Islet precursor cell (in vitro differentiated cells): Measurements from ENCODE around the gene COPE.
"Not testable (repeated sequence)": the region's sequence is repeated elsewhere in the genome, so short reads cannot be mapped to it uniquely, and the experiment has no call there.

Experiments used
- DNase-seq: peaks from one replicate; pipeline ENCODE4 v3.0.0-alpha.2; 2018

The COPE gene

GRCh38 chr19:18908917-18909619, 10.1 kb downstream of the COPE start:
- DNase-seq, result peak; percentile 38

DNA sequence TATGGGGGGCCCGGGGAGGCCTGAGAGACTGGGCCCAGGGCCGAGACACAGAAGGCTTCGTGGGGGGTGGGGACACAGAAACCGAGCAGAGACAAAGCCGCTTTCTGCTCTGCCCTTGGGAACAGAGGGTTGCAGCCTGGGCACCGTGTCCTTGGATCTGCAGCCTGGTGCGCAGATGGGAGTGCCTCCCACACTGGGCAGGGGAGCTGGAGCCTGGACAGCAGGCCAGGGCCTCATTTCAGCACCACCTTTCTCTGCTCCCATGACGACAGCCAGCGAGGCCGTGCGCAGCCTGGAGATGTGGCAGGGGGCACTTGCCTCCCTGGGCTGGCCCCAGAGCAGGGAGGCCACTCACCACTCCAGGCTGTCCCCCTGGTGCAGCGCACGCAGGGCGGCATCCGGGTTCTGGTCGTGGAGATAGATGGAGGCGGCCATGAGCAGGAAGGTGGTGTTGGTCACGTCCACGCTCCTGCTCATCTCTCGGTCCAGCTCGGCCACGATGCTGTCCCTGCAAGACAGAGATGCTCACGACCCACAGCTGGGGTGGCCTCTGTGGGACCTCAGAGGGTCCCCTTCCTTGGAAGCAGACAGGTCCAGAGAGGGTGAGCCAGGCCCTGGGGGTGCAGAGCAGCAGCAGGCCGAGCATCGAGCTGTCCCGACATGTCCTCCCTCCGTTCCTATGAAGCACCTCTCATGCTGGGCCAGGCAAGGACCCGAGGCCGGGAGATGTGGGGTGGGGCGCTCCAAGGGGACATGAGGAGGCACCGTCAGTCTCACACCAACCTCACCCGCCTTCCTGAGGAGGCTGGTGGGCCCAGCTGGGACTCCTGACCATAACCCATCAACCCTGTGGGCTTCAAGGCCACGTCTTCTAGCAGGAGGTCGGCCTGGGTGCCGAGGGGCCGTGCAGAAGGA, 12.3 kb downstream of the COPE start:
- DNase-seq, result peak; percentile 51

GRCh38 chr19:18905513-18906236, 13.5 kb downstream of the COPE start:
- DNase-seq, result peak; percentile 43

GRCh38 chr19:18905058-18905456, 14.1 kb downstream of the COPE start:
- DNase-seq, result peak; percentile 47

DNA sequence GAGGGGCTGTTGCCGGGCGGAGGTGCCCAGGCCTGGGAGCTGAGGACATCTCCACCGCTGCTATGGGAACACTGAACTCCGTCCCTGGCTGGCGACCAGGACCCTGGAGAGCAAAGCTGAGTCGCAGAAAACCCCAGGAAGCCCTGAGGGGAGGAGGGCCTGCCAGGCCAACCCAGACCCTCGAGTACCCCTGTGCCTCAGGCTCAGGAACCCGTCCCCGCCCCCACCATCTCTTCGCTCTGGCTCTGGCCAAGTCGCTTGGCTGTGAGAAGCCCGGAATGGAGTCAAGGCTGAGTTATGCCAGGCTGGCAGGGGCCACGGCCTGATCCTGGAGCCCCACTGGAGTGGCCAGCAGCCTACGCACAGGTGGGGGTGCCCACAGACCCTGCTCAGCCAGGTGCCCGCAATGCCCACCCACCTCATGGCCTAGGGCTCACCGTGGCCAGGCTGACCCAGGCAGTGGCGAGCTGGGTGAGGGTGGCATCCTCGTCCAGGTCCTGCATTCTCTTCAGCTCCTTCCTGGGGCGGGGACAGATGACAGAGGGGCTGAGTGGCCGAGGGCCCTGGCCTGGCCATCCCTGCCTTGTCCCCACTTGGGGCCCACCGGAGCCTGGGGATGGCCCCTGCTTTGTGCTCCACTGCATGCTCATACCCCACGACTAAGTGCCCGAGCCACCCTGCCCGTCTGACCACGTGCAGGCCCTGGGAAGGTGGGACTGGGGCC, 14.7 kb downstream of the COPE start:
- peak; percentile 52 for DNase-seq

DNA sequence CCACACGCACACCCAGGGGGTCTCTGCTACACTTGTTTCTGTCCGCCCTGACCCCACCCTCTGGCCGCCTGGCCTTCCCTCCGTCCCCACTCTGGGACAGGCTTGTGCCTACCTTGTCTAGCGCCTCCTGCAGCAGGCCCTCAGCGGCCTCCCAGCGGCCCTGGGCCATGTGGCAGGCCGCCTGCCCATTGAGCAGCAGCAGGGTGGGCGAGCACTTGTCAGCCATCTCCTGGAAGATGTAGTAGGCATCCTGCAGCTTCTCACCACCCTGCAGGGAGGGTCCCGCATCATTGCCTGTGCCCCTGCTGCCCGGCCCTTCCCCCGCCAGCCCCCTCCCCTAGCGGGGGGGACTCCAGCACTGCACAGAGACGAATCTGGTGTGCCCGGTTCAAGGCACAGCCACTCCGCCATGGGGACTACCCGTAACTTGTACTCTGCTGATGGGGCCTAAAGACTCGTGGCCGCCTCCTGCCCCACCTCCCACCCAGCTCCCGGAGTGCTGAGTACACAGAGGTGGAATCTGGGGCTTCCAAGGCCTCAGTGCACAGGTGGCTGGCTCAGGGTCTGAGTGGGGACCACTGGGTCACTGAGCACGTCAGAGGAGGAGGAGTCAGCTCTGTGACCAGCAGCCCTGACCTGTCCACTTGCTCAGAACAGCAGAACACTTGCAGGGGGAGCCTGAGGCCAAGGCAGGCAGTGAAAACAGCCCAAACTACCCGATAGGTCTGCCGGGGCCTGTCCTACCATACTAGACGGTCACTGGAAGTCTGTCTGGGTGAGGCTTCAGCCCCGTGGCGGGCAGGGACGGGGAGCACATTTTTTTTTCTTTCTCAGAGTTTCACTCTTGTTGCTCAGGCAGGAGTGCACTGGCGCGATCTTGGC, 15.8 kb downstream of the COPE start:
- no peak for DNase-seq

DNA sequence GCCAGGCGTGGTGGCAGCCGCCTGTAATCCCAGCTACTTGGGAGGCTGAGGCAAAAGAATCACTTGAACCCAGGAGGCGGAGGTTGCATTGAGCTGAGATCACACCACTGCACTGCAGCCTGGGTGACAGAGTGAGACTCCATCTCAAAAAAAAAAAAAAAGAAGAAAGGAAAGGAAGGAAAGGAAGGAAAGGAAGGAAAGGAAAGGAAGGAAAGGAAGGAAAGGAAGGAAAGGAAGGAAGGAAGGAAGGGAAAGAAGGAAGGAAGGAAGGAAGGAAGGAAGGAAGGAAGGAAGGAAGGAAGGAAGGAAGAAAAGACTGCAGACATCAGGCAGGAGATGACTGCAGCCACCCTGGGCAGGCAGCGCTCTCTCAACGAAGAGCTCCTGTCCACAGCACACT, 16.7 kb downstream of the COPE start:
- not testable (repeated sequence) for DNase-seq

- no peak for DNase-seq
These were observed 17.7 kb downstream of the COPE start for GRCh38 chr19:18901491-18901890.

GRCh38 chr19:18900700-18901481, 18.3 kb downstream of the COPE start:
- no peak for DNase-seq

- no peak for DNase-seq
These were observed 19.3 kb downstream of the COPE start for GRCh38 chr19:18899624-18900560.

DNA sequence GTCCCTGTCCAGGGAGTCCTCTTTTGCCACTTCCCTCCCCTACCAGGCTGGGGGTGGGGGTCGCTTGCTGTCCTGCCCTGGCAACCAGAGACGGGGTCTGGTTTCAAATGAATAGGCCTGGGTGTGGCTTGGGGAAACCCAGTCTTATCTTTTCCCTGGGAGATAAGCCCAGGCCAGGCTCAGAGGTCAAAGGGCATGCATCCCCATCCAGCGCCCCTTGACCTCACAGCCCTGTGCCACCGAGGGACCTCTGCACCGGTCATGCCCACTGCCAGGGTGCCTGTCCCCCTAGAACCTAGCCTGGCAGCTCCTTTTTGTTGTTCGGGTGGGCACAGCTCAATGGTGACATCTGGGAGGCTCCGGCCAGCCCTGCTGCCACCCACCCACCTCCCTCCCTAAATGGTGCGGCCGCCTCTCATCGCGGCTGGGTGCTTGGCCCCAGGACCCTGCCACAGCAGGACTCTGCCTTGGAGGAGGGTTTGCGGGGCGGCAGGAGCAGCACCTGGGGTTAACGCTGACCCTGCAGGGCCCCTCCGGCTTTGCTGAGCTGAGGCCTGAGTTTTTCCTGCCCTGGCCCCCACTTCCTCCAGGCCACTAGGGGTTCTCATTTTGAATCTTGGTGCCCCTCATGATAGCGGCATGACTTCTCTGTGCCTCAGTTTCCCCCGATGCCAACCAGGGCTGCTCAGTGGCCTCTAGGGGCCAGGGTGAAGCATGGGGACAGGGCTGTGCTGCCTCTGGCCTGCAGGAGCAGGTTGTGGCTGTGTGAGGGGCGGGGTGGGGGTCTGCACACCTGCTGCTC, 20.4 kb downstream of the COPE start:
- DNase-seq, result no peak

DNA sequence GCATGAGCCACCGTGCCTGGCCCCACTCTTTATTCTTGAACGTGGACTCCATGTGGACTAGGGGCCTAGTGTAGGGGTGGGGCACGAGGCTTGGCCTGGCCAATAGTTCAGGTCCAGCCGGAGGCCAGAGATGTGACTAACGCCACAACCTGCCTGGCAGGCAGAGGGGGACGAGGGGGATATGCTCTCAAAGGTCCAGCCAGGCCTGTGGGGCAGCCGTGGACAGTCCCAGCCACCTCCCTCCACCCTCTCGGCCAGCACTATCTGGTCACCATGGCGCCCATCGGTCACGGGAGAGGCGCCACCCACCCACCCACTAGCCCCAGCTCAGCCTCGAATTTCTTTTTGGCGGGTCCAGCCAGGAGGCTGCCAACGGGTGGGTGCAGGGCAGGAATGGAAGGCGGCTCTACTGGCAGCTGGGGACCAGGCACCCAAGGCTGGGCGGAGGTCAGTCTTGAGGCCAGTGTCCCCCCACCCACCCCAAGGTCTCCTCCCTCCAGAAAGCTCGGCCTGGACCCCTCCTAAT, 21.0 kb downstream of the COPE start:
- no peak for DNase-seq

DNA sequence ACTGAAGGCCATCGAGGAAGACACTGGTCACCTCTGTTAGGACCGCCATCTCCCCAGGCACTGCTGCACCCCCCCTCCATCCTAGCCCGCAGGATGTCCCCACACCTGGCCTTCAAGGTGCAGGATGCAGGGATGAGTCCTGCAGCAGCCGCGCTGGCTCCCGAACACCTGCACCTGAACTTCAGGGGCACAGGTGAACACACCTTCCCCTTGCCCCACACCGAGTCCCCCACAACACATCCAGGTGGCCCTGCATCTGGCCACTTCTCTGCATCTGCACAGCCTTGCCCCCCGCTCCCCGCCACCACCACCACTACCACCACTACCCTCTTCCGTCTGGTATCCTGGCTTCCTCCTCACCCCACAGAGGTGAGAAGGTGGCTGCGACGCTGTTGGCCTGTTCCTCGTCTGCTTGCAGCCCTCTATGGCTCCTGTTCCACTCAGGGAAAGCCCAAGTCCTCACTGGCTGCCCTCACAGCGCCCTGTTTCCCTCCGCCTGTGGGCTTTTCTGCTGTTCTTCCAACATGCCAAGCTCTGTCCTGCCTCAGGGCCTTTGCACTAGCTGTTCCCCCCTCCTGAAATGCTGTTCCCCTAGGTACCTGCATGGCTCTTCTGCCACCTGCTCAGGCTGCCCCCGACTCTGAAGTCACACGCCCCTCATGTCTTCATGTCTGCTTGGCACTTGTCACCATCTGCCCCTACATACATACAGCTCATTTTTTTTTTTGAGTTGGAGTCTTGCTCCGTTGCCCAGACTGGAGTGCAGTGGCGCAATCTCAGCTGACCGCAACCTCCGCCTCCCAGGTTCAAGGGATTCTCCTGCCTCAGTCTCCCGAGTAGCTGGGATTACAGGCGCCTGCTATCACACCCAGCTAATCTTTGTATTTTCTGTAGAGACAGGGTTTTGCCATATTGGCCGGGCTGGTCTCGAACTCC, 21.8 kb downstream of the COPE start:
- no peak for DNase-seq

DNA sequence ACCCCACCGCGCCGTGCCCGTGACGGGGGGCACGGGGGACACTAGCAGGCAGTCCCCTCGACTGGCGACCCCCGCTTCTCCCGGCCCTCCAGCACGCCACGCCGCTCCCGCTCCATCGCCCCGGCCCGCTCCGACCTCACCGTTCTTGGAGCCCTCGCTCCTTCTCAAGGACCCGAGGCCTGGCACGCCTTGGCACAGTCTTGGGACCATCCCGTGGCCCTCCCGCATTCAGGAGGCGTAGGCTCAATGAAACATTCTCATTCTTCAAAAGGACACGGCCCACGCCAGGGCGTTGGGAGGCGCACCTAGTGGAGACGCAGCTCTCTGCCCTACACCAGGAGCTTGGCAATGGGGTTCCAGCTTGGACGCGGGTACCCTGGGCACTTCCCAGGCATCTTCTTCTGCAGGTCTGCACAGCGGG, 22.8 kb downstream of the COPE start:
- DNase-seq, result no peak

DNA sequence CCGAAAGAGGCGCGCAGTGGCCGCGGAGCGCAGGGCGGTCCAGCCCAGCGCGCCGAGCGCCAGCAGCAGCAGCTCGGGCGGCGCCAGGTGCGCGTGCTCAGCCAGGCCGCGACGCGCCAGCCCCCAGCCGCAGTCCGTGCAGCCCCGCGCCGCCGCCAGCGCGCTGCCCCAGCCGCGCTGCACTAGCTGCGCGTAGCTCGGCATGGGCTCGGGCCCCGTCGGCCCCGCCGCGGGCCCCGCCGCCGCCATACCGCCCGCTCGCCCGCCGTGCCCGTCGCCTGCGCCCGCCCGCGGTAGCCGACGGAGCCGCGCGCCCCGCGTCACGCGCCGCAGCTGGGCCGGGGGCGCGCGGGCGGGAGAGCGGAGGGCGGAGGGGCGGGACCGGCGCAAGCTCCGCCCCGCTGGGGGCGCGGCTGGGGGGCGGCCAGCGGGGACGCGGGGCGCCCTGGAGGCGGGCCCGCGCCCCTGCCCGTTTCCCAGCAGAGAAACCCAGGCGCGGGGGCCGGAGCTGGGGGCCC, 23.3 kb downstream of the COPE start, which contains the start of gene CERS1:
TSS of gene CERS1 (minus strand) at position 335 of the 518 bp plus-strand sequence. CDS start at position 249, 86 bp downstream.
- no peak for DNase-seq

GRCh38 chr19:18895038-18895823, 24.0 kb downstream of the COPE start:
- peak; percentile 92 for DNase-seq
